IMR-90 (cell line): ENCODE measurements around the gene KCTD16. TPM values are rescaled to one million over a fixed set of nuclear protein-coding genes. Genes with fewer than 3 reads are reported as not detected.

Experiments
- ATAC-seq: fragments of 200-7000 bp; cut with Tn5 transposase; 2 replicates; pipeline ENCODE4 v1.9.1; 2020; ENCODE audit warnings: low read depth, mild to moderate bottlenecking, moderate library complexity
- BruUV-seq: library from RNA; stranded (reverse); fragments of 400-500 nt; replicated peaks from 2 replicates; lab custom pipeline; 2021; lab: Mats Ljungman, UMichigan
- CTCF ChIA-PET: fragments of 300-600 bp; formaldehyde crosslinking; extraction: SDS; loops from one replicate; lab custom pipeline; 2021; ENCODE audit warnings: antibody characterized with exemption; lab: Yijun Ruan, JAX
- POLR2A ChIA-PET: fragments of 300-600 bp; sonication (Branson Sonifier 250); formaldehyde crosslinking; loops from one replicate; lab custom pipeline; 2022; ENCODE audit warnings: antibody characterized with exemption; ENCODE audit not compliant: unreplicated experiment; lab: Charles Lee
- DNase-seq: peaks from one replicate; pipeline ENCODE4 v3.0.0; 2013
- H2AFZ ChIP-seq: replicated peaks from 2 replicates; pipeline ENCODE3; 2013; ENCODE audit warnings: low read length, mild to moderate bottlenecking; ENCODE audit not compliant: poor library complexity
- H2AK5ac ChIP-seq: 2 replicates; pipeline ENCODE4 v1.6.1; 2013; ENCODE audit warnings: low read depth, low read length, inconsistent platforms
- H2AK9ac ChIP-seq: replicated peaks from 2 replicates; pipeline ENCODE3; 2013; ENCODE audit warnings: mild to moderate bottlenecking, low read depth, low read length, moderate library complexity; ENCODE audit not compliant: poor library complexity
- H2BK120ac ChIP-seq: 2 replicates; pipeline ENCODE4 v1.6.1; 2013; ENCODE audit warnings: low read depth, low read length, inconsistent platforms
- H2BK15ac ChIP-seq: 3 replicates; pipeline ENCODE4 v1.6.1; 2013; ENCODE audit warnings: low read depth, low read length, inconsistent platforms
- H2BK20ac ChIP-seq: 2 replicates; pipeline ENCODE4 v1.6.1; 2013; ENCODE audit warnings: low read depth, mild to moderate bottlenecking, inconsistent platforms, low read length, moderate library complexity
- H2BK5ac ChIP-seq: 2 replicates; pipeline ENCODE4 v1.6.1; 2013; ENCODE audit warnings: mild to moderate bottlenecking, low read depth, low read length, inconsistent platforms; ENCODE audit not compliant: poor library complexity, severe bottlenecking
- H3K14ac ChIP-seq: replicated peaks from 2 replicates; pipeline ENCODE4 v1.6.1; 2013; ENCODE audit warnings: low read depth, low read length, inconsistent platforms
- H3K18ac ChIP-seq: 2 replicates; pipeline ENCODE4 v1.6.1; 2013; ENCODE audit warnings: low read depth, low read length, control low read depth
- H3K23ac ChIP-seq: 2 replicates; pipeline ENCODE4 v1.6.1; 2013; ENCODE audit warnings: low read depth, low read length, inconsistent platforms
- H3K27ac ChIP-seq: 2 replicates; pipeline ENCODE4 v1.5.1; 2013; ENCODE audit warnings: mild to moderate bottlenecking, control low read depth, low read length; ENCODE audit not compliant: insufficient read depth
- H3K27me3 ChIP-seq: 2 replicates; pipeline ENCODE4 v1.6.1; 2013; ENCODE audit warnings: low read length; ENCODE audit not compliant: control insufficient read depth, insufficient read depth
- H3K36me3 ChIP-seq: 2 replicates; pipeline ENCODE4 v1.6.1; 2013; ENCODE audit warnings: low read length, mixed read lengths; ENCODE audit not compliant: control insufficient read depth, insufficient read depth
- H3K4ac ChIP-seq: 2 replicates; pipeline ENCODE4 v1.6.1; 2013; ENCODE audit warnings: low read depth, low read length, inconsistent platforms
- H3K4me1 ChIP-seq: 2 replicates; pipeline ENCODE4 v1.6.1; 2013; ENCODE audit warnings: low read length, mixed read lengths; ENCODE audit not compliant: control insufficient read depth, insufficient read depth
- H3K4me2 ChIP-seq: 2 replicates; pipeline ENCODE4 v1.6.1; 2013; ENCODE audit warnings: low read depth, mild to moderate bottlenecking, control low read depth, low read length, moderate library complexity
- H3K4me3 ChIP-seq: 2 replicates; pipeline ENCODE4 v1.5.1; 2013; ENCODE audit warnings: low read depth, mild to moderate bottlenecking, control low read depth, low read length, moderate library complexity; ENCODE audit not compliant: insufficient read depth
- H3K56ac ChIP-seq: 2 replicates; pipeline ENCODE4 v1.6.1; 2013; ENCODE audit warnings: low read length, inconsistent platforms; ENCODE audit not compliant: insufficient read depth; ENCODE audit errors: extremely low read depth
- H3K79me1 ChIP-seq, 2 experiments: 2 replicates each; pipeline ENCODE4 v1.6.1; 2013; ENCODE audit warnings: low read length in 2 of 2, inconsistent platforms in 1 of 2, low read depth in 1 of 2
- H3K9ac ChIP-seq: 2 replicates; pipeline ENCODE4 v1.6.1; 2013; ENCODE audit warnings: low read depth, low read length, control low read depth
- H3K9me1 ChIP-seq: 2 replicates; pipeline ENCODE4 v1.6.1; 2013; ENCODE audit warnings: low read length, inconsistent platforms; ENCODE audit not compliant: insufficient read depth
- H3K9me3 ChIP-seq: 2 replicates; pipeline ENCODE4 v1.6.1; 2013; ENCODE audit warnings: low read length; ENCODE audit not compliant: control insufficient read depth, insufficient read depth
- H4K20me1 ChIP-seq: 2 replicates; pipeline ENCODE4 v1.6.1; 2013; ENCODE audit warnings: low read length, inconsistent platforms; ENCODE audit not compliant: insufficient read depth
- H4K5ac ChIP-seq: 2 replicates; pipeline ENCODE4 v1.6.1; 2013; ENCODE audit warnings: mild to moderate bottlenecking, low read depth, low read length, control low read depth
- H4K8ac ChIP-seq, 2 experiments: 2 replicates each; pipeline ENCODE4 v1.6.1; 2013; ENCODE audit warnings: low read depth in 2 of 2, low read length in 2 of 2, control low read depth in 1 of 2, inconsistent platforms in 1 of 2
- H4K91ac ChIP-seq: 2 replicates; pipeline ENCODE4 v1.6.1; 2013; ENCODE audit warnings: low read depth, low read length, inconsistent platforms; ENCODE audit not compliant: insufficient read depth
- CEBPB ChIP-seq: IDR thresholded peaks from 2 replicates; pipeline ENCODE4 v1.6.1; 2012; ENCODE audit warnings: low read depth, low read length, improper control_type of control experiment
- MAFK ChIP-seq: IDR thresholded peaks from 2 replicates; pipeline ENCODE4 v1.6.1; 2012; ENCODE audit warnings: low read depth, low read length, improper control_type of control experiment
- MAZ ChIP-seq: IDR thresholded peaks from 2 replicates; pipeline ENCODE4 v1.6.1; 2012; ENCODE audit warnings: low read depth, mild to moderate bottlenecking, low read length, improper control_type of control experiment, moderate library complexity, borderline replicate concordance
- NFE2L2 ChIP-seq: fragments of 150-350 bp; IDR thresholded peaks from 2 replicates; pipeline ENCODE4 v1.6.1; 2016; ENCODE audit warnings: low read depth, mild to moderate bottlenecking, low read length
- POLR2A ChIP-seq: IDR thresholded peaks from 2 replicates; pipeline ENCODE4 v1.6.1; 2012; ENCODE audit warnings: mild to moderate bottlenecking, low read depth, low read length
- RFX5 ChIP-seq: IDR thresholded peaks from 2 replicates; pipeline ENCODE4 v1.8.0; 2012; ENCODE audit warnings: low read depth, mild to moderate bottlenecking, low read length, moderate library complexity
- WGBS, 2 experiments: methylation state at CpG; one replicate each; pipeline versions ENCODE4 v1.1.5 to v1.1.7; 2013; ENCODE audit warnings: missing lambda C conversion rate in 2 of 2; ENCODE audit not compliant: insufficient read length in 1 of 2; ENCODE audit errors: extremely low coverage in 2 of 2; 5-methylcytosine and 5-hydroxymethylcytosine counted together
- dilution Hi-C: fragments of 300-500 bp; cut with HindIII; formaldehyde crosslinking; loops from one replicate; pipeline ENCODE4 v1.14.3; 2018; ENCODE audit warnings: low sequenced_read_pairs; ENCODE audit not compliant: unreplicated experiment
- in situ Hi-C: fragments of 300-500 bp; cut with MboI; formaldehyde crosslinking; loops from 3 replicates; pipeline ENCODE4 v1.14.3; 2019; ENCODE audit warnings: low sequenced_read_pairs, inconsistent platforms, mixed read lengths
- intact Hi-C: fragments of 100-400 bp; cut with micrococcal nuclease; formaldehyde crosslinking; loops from 2 replicates; pipeline ENCODE4 v1.10.0; 2022
- polyA plus RNA-seq, 3 experiments: library from polyadenylated mRNA; depleted of rRNA; stranded (reverse); fragments of >200 nt; gene quantifications; 2 replicates each; pipeline ENCODE4 v1.2.3, GENCODE V29; 2012; ENCODE audit warnings: low replicate concordance in 1 of 3
- total RNA-seq: library from RNA; depleted of rRNA; stranded (reverse); fragments of >200 nt; gene quantifications from 2 replicates; pipeline ENCODE4 v1.2.3, GENCODE V29; 2012
- TF ChIP-seq, protein P1 (sequence below): conservative IDR thresholded peaks from 2 replicates; pipeline ENCODE4 v1.5.1; 2012; ENCODE audit warnings: mild to moderate bottlenecking, low read depth, low read length, improper control_type of control experiment
- TF ChIP-seq, protein P2 (sequence below): fragments of 150-350 bp; IDR thresholded peaks from 2 replicates; pipeline ENCODE4 v1.6.1; 2016; ENCODE audit warnings: low read depth, mild to moderate bottlenecking, low read length, moderate library complexity, borderline replicate concordance

The KCTD16 gene
- total and polyA plus RNA-seq, 2 of the 4 experiments (the other 2 are of a cell fraction): 0.43 to 1.1 TPM

DNA sequence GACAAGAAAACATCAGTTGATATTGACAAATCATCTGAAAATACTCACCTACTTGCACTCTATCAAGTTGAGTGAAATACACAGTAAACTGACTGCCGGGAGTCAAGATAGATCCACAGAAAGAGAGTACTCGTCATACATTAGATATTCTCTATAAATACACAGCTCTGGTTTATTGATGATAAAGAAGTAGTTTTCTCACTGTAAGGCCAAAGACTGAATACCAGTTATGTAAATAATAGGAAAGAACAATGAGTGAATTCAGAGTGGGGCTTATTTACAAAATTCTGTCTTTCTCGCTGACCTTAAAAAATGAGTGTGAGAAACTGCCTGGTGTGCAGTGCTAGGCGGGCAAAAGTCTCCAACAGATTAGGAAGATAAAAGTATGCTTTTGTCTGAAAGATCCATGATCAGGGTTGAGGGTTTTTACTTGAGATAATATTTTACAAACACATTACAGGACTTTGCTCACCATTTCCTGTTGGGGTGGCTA lies 341.0 kb downstream of the KCTD16 start:
- no peak overlapping the region for H3K9ac ChIP-seq
- DNase-seq (no peak), ATAC-seq (peak; percentile 37; the same call in 1 of the 2 replicates)
- no peak overlapping the region for H3K4me3 ChIP-seq
- WGBS, 2 experiments: no CpG with 5 or more reads among the region's 4 CpGs
- TF ChIP-seq, protein P1, sequence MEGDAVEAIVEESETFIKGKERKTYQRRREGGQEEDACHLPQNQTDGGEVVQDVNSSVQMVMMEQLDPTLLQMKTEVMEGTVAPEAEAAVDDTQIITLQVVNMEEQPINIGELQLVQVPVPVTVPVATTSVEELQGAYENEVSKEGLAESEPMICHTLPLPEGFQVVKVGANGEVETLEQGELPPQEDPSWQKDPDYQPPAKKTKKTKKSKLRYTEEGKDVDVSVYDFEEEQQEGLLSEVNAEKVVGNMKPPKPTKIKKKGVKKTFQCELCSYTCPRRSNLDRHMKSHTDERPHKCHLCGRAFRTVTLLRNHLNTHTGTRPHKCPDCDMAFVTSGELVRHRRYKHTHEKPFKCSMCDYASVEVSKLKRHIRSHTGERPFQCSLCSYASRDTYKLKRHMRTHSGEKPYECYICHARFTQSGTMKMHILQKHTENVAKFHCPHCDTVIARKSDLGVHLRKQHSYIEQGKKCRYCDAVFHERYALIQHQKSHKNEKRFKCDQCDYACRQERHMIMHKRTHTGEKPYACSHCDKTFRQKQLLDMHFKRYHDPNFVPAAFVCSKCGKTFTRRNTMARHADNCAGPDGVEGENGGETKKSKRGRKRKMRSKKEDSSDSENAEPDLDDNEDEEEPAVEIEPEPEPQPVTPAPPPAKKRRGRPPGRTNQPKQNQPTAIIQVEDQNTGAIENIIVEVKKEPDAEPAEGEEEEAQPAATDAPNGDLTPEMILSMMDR: no peak
- TF ChIP-seq, protein P2, sequence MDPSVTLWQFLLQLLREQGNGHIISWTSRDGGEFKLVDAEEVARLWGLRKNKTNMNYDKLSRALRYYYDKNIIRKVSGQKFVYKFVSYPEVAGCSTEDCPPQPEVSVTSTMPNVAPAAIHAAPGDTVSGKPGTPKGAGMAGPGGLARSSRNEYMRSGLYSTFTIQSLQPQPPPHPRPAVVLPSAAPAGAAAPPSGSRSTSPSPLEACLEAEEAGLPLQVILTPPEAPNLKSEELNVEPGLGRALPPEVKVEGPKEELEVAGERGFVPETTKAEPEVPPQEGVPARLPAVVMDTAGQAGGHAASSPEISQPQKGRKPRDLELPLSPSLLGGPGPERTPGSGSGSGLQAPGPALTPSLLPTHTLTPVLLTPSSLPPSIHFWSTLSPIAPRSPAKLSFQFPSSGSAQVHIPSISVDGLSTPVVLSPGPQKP: no peak
- no peak for TF ChIP-seq MAFK
- no peak for TF ChIP-seq MAZ
- no peak for TF ChIP-seq NFE2L2
- TF ChIP-seq CEBPB: no peak
- no peak for TF ChIP-seq POLR2A
- TF ChIP-seq RFX5: no peak
- no peaks in the 10 kb centered on the region for H4K20me1 ChIP-seq
- no peaks in the 10 kb centered on the region for H3K27me3 ChIP-seq
- intact Hi-C loops: no loop called here
- no peak overlapping the region for H2BK120ac ChIP-seq
- H4K8ac ChIP-seq: no peak overlapping the region
- no peak overlapping the region for H2BK5ac ChIP-seq
- H3K36me3 ChIP-seq: no peaks in the 10 kb centered on the region
- no peak overlapping the region for H3K18ac ChIP-seq
- no peak overlapping the region for H3K14ac ChIP-seq
- no peak overlapping the region for H2BK15ac ChIP-seq
- peak overlapping the region; percentile 39 for H3K4me2 ChIP-seq
- CTCF ChIA-PET: no interaction called here
- no peak overlapping the region for H3K4ac ChIP-seq
- H2AK5ac ChIP-seq: no peak overlapping the region
- no peak overlapping the region for H4K91ac ChIP-seq
- no peaks in the 10 kb centered on the region for H3K79me1 ChIP-seq
- no peak overlapping the region for H2AK9ac ChIP-seq
- H3K4me1 ChIP-seq: no peaks in the 10 kb centered on the region
- dilution Hi-C loops: no loop called here
- H3K9me3 ChIP-seq: no peaks in the 10 kb centered on the region
- no peak overlapping the region for H2AFZ ChIP-seq
- no peak overlapping the region for H3K27ac ChIP-seq
- in situ Hi-C loops: no loop called here
- BruUV-seq: no TSS peak
- H3K23ac ChIP-seq: no peak overlapping the region
- H3K56ac ChIP-seq: no peak overlapping the region
- H3K9me1 ChIP-seq: no peaks in the 10 kb centered on the region
- no peak overlapping the region for H4K5ac ChIP-seq
- H2BK20ac ChIP-seq: no peak overlapping the region
- POLR2A ChIA-PET: no interaction called here
